ENCODE results near the gene CLSTN1.

DNA sequence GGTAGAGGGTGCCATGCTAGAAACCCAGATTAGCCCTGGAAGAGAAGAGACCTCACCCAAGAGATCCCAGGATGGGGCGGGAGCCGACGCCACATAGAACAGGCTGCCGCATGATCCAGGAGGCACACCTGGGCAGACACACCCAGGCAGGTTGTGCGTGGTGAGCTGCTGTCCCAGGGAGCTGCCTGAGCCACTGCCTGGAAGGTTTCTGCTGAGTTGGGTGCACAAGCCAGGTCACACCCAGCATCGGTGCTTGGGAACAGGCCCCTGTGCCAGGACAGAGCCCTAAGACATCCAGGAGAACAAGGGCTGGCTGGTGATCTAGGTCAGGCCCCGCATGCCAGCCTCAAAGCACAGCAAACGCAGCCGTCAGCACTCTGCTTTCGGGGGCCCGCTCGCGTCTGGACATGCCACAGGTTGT lies 46.1 kb upstream of the CLSTN1 start:
- TF ChIP-seq, protein P1, sequence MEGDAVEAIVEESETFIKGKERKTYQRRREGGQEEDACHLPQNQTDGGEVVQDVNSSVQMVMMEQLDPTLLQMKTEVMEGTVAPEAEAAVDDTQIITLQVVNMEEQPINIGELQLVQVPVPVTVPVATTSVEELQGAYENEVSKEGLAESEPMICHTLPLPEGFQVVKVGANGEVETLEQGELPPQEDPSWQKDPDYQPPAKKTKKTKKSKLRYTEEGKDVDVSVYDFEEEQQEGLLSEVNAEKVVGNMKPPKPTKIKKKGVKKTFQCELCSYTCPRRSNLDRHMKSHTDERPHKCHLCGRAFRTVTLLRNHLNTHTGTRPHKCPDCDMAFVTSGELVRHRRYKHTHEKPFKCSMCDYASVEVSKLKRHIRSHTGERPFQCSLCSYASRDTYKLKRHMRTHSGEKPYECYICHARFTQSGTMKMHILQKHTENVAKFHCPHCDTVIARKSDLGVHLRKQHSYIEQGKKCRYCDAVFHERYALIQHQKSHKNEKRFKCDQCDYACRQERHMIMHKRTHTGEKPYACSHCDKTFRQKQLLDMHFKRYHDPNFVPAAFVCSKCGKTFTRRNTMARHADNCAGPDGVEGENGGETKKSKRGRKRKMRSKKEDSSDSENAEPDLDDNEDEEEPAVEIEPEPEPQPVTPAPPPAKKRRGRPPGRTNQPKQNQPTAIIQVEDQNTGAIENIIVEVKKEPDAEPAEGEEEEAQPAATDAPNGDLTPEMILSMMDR (IDR thresholded peaks at IDR 0.05; ENCODE audit: borderline replicate concordance, extremely low read depth, low read length, poor library complexity, severe bottlenecking) = no peak
- no peak for TF ChIP-seq EZH2 (IDR thresholded peaks at IDR 0.05; ENCODE audit: borderline replicate concordance, low read depth, low read length, severe bottlenecking)
